ENCODE data around the gene ABTB2. TPM values are rescaled to one million over a fixed set of nuclear protein-coding genes. Genes with fewer than 3 reads are reported as not detected.

Gene ABTB2
- total RNA-seq, 4 donors from 2014 or later = 7.1 to 9.3 (median 7.7) TPM

DNA sequence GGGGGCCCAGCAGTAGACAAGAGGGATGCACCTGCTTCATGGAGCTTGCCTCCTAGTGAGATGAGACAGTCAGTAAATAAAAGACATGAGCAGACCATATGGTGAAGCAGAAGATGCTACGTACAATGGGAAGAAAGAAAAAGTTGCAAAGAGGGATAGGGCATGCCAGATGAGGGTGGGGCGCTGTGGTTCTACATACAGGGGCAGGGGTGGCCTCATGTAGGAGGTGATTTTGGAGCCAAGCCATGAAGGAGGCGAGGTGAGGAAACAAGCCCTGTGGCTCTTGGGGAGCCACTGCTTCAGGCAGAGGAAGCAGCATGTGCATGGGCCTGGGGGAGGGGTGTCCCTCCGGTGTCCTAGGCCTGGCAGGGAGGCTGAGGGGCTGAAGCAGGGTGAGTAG, 237.2 kb downstream of the ABTB2 start:
- Histone ChIP-seq H3K27ac (no peak overlapping the region), H3K4me1 (no peaks in the 10 kb centered on the region), H3K4me3 (no peak overlapping the region), H3K9me3 (no peaks in the 10 kb centered on the region), H3K27me3 (no peaks in the 10 kb centered on the region), H3K36me3 (peaks cover 13 to 100% (median 13%) of the 10 kb centered on the region in 3 donors)
- TF ChIP-seq CTCF (IDR thresholded peaks at IDR 0.05) = no peak
- no peak for TF ChIP-seq POLR2A (IDR thresholded peaks at IDR 0.05)
- no peak for TF ChIP-seq EP300 (IDR thresholded peaks at IDR 0.05)
- WGBS, 2 donors = 88 to 89% methylated on average over 4 of the region's 4 CpGs
- no peak for DNase-seq (ENCODE audit: low spot score in 2 of 2)

DNA sequence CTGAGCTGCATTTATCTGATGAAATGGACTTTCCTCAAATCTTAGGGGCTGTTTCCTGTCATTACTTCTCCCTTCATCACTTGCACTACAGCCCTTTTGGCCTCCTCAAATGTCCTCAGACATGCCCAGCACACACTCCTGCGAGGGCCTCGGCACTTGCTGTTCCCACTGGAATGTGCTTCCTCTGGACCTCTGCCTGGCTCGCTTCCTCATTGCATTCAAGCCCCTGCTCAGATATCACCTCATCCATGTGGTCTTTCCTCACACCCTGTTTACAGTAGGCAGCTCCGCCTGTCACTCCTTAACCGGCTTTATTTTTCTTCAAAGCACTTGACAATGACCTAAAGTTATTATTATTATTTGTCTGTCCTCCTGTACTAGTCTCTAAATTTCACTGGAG, 243.3 kb downstream of the ABTB2 start:
- no peaks in the 10 kb centered on the region for H3K4me1 ChIP-seq
- no peak overlapping the region for H3K4me3 ChIP-seq
- WGBS, 2 donors = 85 to 95% methylated on average over 5 of the region's 5 CpGs
- H3K27ac ChIP-seq = no peak overlapping the region
- no peaks in the 10 kb centered on the region for H3K9me3 ChIP-seq
- DNase-seq (ENCODE audit: low spot score in 2 of 2) = no peak
- peaks cover 12 to 98% (median 34%) of the 10 kb centered on the region in 3 donors for H3K36me3 ChIP-seq
- no peaks in the 10 kb centered on the region for H3K27me3 ChIP-seq
- TF ChIP-seq CTCF (IDR thresholded peaks at IDR 0.05) = no peak
- no peak for TF ChIP-seq EP300 (IDR thresholded peaks at IDR 0.05)
- no peak for TF ChIP-seq POLR2A (IDR thresholded peaks at IDR 0.05)

GRCh38 chr11:34114014-34114413, 243.8 kb downstream of the ABTB2 start:
- TF ChIP-seq CTCF (IDR thresholded peaks at IDR 0.05) (no peak), EP300 (IDR thresholded peaks at IDR 0.05) (no peak), POLR2A (IDR thresholded peaks at IDR 0.05) (no peak)

DNA sequence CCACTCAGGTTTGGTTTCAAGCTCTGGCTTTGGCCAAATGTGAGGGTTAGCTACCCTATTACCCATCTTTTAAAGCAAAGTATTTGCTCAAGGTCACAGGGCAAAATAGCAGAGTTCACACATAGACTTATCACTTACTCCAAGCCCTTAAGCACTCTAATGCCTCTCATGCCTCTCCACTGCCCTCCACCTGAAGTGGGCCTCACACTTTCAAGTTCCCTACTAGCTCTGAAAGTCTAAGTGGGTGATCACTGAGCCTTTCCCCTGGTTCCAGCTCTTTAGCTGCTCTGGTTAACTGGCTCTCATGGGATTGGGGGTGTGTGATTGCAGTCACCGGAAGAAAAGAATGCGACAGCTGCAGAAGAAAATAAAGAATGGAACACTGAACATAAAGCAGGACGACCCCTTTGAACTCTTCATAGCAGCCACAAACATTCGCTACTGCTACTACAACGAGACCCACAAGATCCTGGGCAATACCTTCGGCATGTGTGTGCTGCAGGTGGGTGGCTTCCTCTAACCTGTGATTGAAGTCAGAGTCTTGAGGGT, 246.0 kb downstream of the ABTB2 start:
- TF ChIP-seq EP300 (IDR thresholded peaks at IDR 0.05) (no peak), CTCF (IDR thresholded peaks at IDR 0.05) (no peak), POLR2A (IDR thresholded peaks at IDR 0.05) (no peak)
- Histone ChIP-seq H3K9me3 (no peaks in the 10 kb centered on the region), H3K36me3 (peaks cover 9 to 89% (median 28%) of the 10 kb centered on the region in 3 donors), H3K4me1 (peaks cover 0 to 17% (median under 1%) of the 10 kb centered on the region in 4 donors), H3K27ac (no peak overlapping the region), H3K4me3 (no peak overlapping the region), H3K27me3 (no peaks in the 10 kb centered on the region)
- DNase-seq (ENCODE audit: low spot score in 2 of 2) = no peak
- WGBS, 2 donors = 86 to 87% methylated on average over 6 of the region's 6 CpGs

More at GRCh38 chr11:34114014-34114413, 243.8 kb downstream of the ABTB2 start:
- no peak for DNase-seq (ENCODE audit: low spot score in 2 of 2)
- H3K27me3 ChIP-seq = no peaks in the 10 kb centered on the region
- H3K27ac ChIP-seq = no peak overlapping the region
- 98 to 100% methylated on average over 2 of the region's 2 CpGs for WGBS, 2 donors
- H3K36me3 ChIP-seq = peaks cover 11 to 98% (median 35%) of the 10 kb centered on the region in 3 donors
- H3K4me3 ChIP-seq = no peak overlapping the region
- no peaks in the 10 kb centered on the region for H3K9me3 ChIP-seq
- no peaks in the 10 kb centered on the region for H3K4me1 ChIP-seq

DNA sequence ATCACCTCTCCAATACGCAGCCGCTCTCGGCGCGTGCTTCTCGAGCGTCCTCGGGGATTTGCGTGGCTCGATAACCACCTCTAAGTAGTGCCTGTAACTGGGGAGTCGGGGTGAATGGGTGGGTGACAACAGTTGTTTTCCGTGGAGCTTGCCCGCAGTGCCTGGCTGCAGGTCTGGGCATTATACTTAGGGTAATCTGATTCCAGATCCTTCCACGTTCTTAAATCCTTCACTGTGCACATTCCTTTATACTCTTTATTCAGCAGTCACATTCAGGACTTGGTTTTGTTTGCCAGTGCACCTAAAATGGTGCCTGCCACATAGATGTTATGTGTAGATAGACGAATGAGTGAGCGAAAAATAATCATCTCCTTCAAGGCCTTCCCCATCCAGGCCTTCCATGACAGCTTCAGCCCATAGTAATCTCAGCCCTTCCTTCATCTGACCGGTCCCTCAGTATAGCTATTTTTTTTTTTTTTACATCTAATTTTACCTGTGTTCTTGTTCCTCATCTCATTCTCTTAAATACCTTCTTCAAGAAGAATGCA, 251.8 kb downstream of the ABTB2 start:
- no peak for DNase-seq (ENCODE audit: low spot score in 2 of 2)
- Histone ChIP-seq H3K4me3 (peak overlapping the region; percentile 81 to 96 (median 92)), H3K27me3 (no peaks in the 10 kb centered on the region), H3K4me1 (peaks cover 3 to 32% (median 9%) of the 10 kb centered on the region in 4 donors), H3K9me3 (no peaks in the 10 kb centered on the region), H3K36me3 (peaks cover 0 to 38% (median 6%) of the 10 kb centered on the region in 3 donors), H3K27ac (peak overlapping the region; percentile 86 to 98 (median 90))
- TF ChIP-seq CTCF (IDR thresholded peaks at IDR 0.05) (no peak), EP300 (IDR thresholded peaks at IDR 0.05) (no peak), POLR2A (IDR thresholded peaks at IDR 0.05) (no peak)
- 1 to 3% methylated on average over 7 to 17 of the region's 17 CpGs for WGBS, 2 donors

Data from tibial nerve (tissue), 4 donors.